A549 (cell line): ENCODE measurements around the gene LDLRAD1. TPM values are rescaled to one million over a fixed set of nuclear protein-coding genes. Genes with fewer than 3 reads are reported as not detected.

Source experiments
- ATAC-seq, 2 experiments: fragments of 200-7000 bp in 1 of 2; fragments of >200 bp in 1 of 2; cut with Nextera tagmentation in 1 of 2; cut with Tn5 transposase in 1 of 2; 3 replicates each; pipeline versions ENCODE4 v1.8.0 to v1.9.1; 2018 to 2020; ENCODE audit warnings: mild to moderate bottlenecking in 1 of 2, moderate library complexity in 1 of 2
- CTCF ChIA-PET: fragments of 300-600 bp; sonication (Branson Sonifier 250); formaldehyde crosslinking; extraction: SDS; loops from one replicate; lab custom pipeline; 2021; ENCODE audit warnings: antibody characterized with exemption, inconsistent platforms; lab: Yijun Ruan, JAX
- POLR2A ChIA-PET: fragments of 350-600 bp; formaldehyde crosslinking; extraction: SDS; loops from one replicate; lab custom pipeline; 2021; ENCODE audit warnings: antibody characterized with exemption, inconsistent platforms; lab: Yijun Ruan, JAX
- DNase-seq, 2 experiments: peaks; one replicate each; pipeline versions ENCODE4 v3.0.0 to v3.0.0-alpha.2; 2011 to 2016; ENCODE audit warnings: low read depth in 1 of 2, low spot score in 1 of 2
- FAIRE-seq: peaks from 2 replicates; lab custom pipeline; 2011; peaks lifted over from hg19 to GRCh38; lab: Jason Lieb, UNC
- H3K27ac ChIP-seq, 2 experiments: fragments of >200 bp; sonication (Bioruptor Twin); formaldehyde crosslinking; 3 replicates each; pipeline ENCODE4 v1.5.1; 2016 to 2017
- H3K4me1 ChIP-seq: fragments of >200 bp; sonication (Bioruptor Twin); formaldehyde crosslinking; 3 replicates; pipeline ENCODE4 v1.6.1; 2016
- H3K4me2 ChIP-seq: fragments of >200 bp; sonication (Bioruptor Twin); formaldehyde crosslinking; 3 replicates; pipeline ENCODE4 v1.6.1; 2016
- H3K4me3 ChIP-seq: fragments of >200 bp; sonication (Bioruptor Twin); formaldehyde crosslinking; 3 replicates; pipeline ENCODE4 v1.5.1; 2016
- H3K9me3 ChIP-seq: fragments of >200 bp; sonication (Bioruptor Twin); formaldehyde crosslinking; 3 replicates; pipeline ENCODE4 v1.6.1; 2016
- CEBPB ChIP-seq, 2 experiments: fragments of >200 bp in 1 of 2; sonication (Bioruptor Twin) in 1 of 2; formaldehyde crosslinking in 1 of 2; IDR thresholded peaks; 2 replicates each; pipeline ENCODE4 v1.6.1; 2012 to 2016
- EHF ChIP-seq: fragments of 250-450 bp; sonication (Bioruptor Pico); IDR thresholded peaks from 2 replicates; pipeline ENCODE4 v1.5.0; 2020; ENCODE audit warnings: mild to moderate bottlenecking
- ESRRA ChIP-seq: fragments of 150-350 bp; IDR thresholded peaks from 2 replicates; pipeline ENCODE4 v1.6.1; 2014; ENCODE audit warnings: mild to moderate bottlenecking, low read length, borderline replicate concordance
- FOSL2 ChIP-seq, 2 experiments: fragments of 450-650 bp in 1 of 2; fragments of >200 bp in 1 of 2; sonication (Bioruptor Twin) in 1 of 2; formaldehyde crosslinking; IDR thresholded peaks; 2 replicates each; pipeline versions ENCODE4 v1.5.0 to v1.6.1; 2016 to 2020; ENCODE audit warnings: mild to moderate bottlenecking in 1 of 2, moderate library complexity in 1 of 2
- GATA3 ChIP-seq: IDR thresholded peaks from 2 replicates; pipeline ENCODE4 v1.6.1; 2012; ENCODE audit warnings: borderline replicate concordance
- HDAC2 ChIP-seq: fragments of 200-600 bp; sonication (generic); IDR thresholded peaks from 2 replicates; pipeline ENCODE4 v1.6.1; 2016
- HOXB13 ChIP-seq: fragments of 250-450 bp; sonication (Bioruptor Pico); IDR thresholded peaks from 2 replicates; pipeline ENCODE4 v1.5.0; 2020; ENCODE audit warnings: low read depth, mild to moderate bottlenecking, moderate library complexity
- JUN ChIP-seq, 2 experiments: fragments of >200 bp; sonication (Bioruptor Twin); formaldehyde crosslinking; IDR thresholded peaks; 2 replicates in 1 of 2; 3 replicates in 1 of 2; pipeline ENCODE4 v1.6.1; 2016 to 2017
- MAFK ChIP-seq: fragments of 450-650 bp; IDR thresholded peaks from 2 replicates; pipeline ENCODE4 v1.6.1; 2014; ENCODE audit not compliant: partially characterized antibody
- MAZ ChIP-seq: fragments of 150-350 bp; IDR thresholded peaks from 2 replicates; pipeline ENCODE4 v1.6.1; 2014; ENCODE audit warnings: antibody characterized with exemption, low read depth, low read length, borderline replicate concordance
- POLR2A ChIP-seq: IDR thresholded peaks from 2 replicates; pipeline ENCODE4 v1.6.1; 2012; ENCODE audit warnings: mild to moderate bottlenecking, low read length
- POLR2AphosphoS2 ChIP-seq: conservative IDR thresholded peaks from 2 replicates; pipeline ENCODE4 v1.6.1; 2012; ENCODE audit warnings: low read length, improper control_type of control experiment, inconsistent platforms
- RAD21 ChIP-seq, 2 experiments: fragments of >200 bp in 1 of 2; sonication (Bioruptor Twin) in 1 of 2; formaldehyde crosslinking in 1 of 2; IDR thresholded peaks in 1 of 2; conservative IDR thresholded peaks in 1 of 2; 2 replicates in 1 of 2; 3 replicates in 1 of 2; pipeline ENCODE4 v1.6.1; 2012 to 2018; ENCODE audit warnings: inconsistent platforms in 1 of 2
- RCOR1 ChIP-seq: fragments of 150-350 bp; IDR thresholded peaks from 2 replicates; pipeline ENCODE4 v1.6.1; 2014; ENCODE audit warnings: antibody characterized with exemption, low read length, low read depth
- ZC3H11A ChIP-seq: fragments of 450-650 bp; IDR thresholded peaks from 2 replicates; pipeline ENCODE4 v1.6.1; 2014; ENCODE audit warnings: antibody characterized with exemption, mild to moderate bottlenecking
- ZFP36 ChIP-seq: fragments of 450-650 bp; IDR thresholded peaks from 2 replicates; pipeline ENCODE4 v1.6.1; 2014; ENCODE audit warnings: borderline replicate concordance; ENCODE audit not compliant: partially characterized antibody
- ZNF302 ChIP-seq: fragments of 250-450 bp; sonication (Bioruptor Pico); IDR thresholded peaks from 2 replicates; pipeline ENCODE4 v1.9.0; 2021; ENCODE audit warnings: inconsistent platforms, mild to moderate bottlenecking, moderate library complexity
- WGBS: methylation state at CpG from one replicate; pipeline ENCODE4 v1.1.6; 2017; ENCODE audit errors: missing lambda C conversion rate; 5-methylcytosine and 5-hydroxymethylcytosine counted together
- polyA plus RNA-seq, 4 experiments: library from polyadenylated mRNA; depleted of rRNA in 3 of 4; stranded (reverse); fragments of >200 nt; fragmentation: RNase III in 1 of 4; extraction: RNeasy Plus Mini Kit Qiagen cat#74134 plus additional on column Dnase treatment in 1 of 4; gene quantifications; 2 replicates in 3 of 4; 3 replicates in 1 of 4; pipeline ENCODE4 v1.2.3, GENCODE V29; 2011 to 2017
- TF ChIP-seq, protein P1 (sequence below): IDR thresholded peaks from 2 replicates; pipeline ENCODE4 v1.6.1; 2012
- TF ChIP-seq, protein P2 (sequence below): fragments of >200 bp; sonication (Bioruptor Twin); formaldehyde crosslinking; IDR thresholded peaks from 2 replicates; pipeline ENCODE4 v1.6.1; 2016
- TF ChIP-seq, protein P3 (sequence below): fragments of 200-600 bp; sonication (generic); IDR thresholded peaks from 2 replicates; pipeline ENCODE4 v1.6.1; 2016; ENCODE audit warnings: antibody characterized with exemption, mild to moderate bottlenecking, moderate library complexity
- TF ChIP-seq, protein P4 (sequence below): IDR thresholded peaks from 2 replicates; pipeline ENCODE4 v1.6.1; 2012; ENCODE audit warnings: low read depth, borderline replicate concordance

LDLRAD1 gene
- polyA plus RNA-seq, 2 of the 4 experiments (the other 2 are of a cell fraction): 0.06 TPM; not detected in 1

DNA sequence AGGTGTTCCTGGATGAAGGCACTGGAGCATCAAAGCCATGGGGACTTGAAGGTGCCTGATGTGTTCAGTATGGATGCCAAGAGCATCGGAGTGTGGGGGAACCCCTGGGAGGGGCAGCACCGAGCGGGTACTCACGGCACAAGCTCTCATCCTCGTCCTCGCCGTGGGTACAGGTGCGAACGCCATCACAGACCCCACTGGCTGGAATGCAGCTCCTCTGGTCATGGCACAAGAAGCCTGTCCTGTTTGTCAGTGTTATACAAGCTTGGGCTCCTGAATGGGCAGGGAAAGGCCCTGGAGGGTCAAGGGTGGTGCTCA lies 6.0 kb downstream of the LDLRAD1 start:
- Histone ChIP-seq H3K27ac (no peak overlapping the region), H3K4me3 (no peak overlapping the region), H3K4me2 (no peak overlapping the region), H3K9me3 (no peaks in the 10 kb centered on the region), H3K4me1 (peaks cover 12% of the 10 kb centered on the region)
- WGBS: 65% methylated on average over 4 of the region's 9 CpGs
- ATAC-seq (no peak), FAIRE-seq (no peak), DNase-seq (no peak)
- CTCF ChIA-PET: no interaction called here
- POLR2A ChIA-PET: no interaction called here
- TF ChIP-seq GATA3: no peak
- no peak for TF ChIP-seq MAFK
- no peak for TF ChIP-seq HDAC2
- TF ChIP-seq ESRRA: no peak
- TF ChIP-seq, protein P1, sequence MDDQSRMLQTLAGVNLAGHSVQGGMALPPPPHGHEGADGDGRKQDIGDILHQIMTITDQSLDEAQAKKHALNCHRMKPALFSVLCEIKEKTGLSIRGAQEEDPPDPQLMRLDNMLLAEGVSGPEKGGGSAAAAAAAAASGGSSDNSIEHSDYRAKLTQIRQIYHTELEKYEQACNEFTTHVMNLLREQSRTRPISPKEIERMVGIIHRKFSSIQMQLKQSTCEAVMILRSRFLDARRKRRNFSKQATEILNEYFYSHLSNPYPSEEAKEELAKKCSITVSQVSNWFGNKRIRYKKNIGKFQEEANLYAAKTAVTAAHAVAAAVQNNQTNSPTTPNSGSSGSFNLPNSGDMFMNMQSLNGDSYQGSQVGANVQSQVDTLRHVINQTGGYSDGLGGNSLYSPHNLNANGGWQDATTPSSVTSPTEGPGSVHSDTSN: no peak
- TF ChIP-seq, protein P2, sequence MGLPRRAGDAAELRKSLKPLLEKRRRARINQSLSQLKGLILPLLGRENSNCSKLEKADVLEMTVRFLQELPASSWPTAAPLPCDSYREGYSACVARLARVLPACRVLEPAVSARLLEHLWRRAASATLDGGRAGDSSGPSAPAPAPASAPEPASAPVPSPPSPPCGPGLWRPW: no peak
- TF ChIP-seq RAD21 (conservative IDR thresholded peaks at IDR 0.05 in 1 of 2, IDR thresholded peaks at IDR 0.05 in 1 of 2): no peak
- no peak for TF ChIP-seq FOSL2 (IDR thresholded peaks at IDR 0.05)
- no peak for TF ChIP-seq FOSL2 (CRISPR knock-in tag; IDR thresholded peaks at IDR 0.05)
- TF ChIP-seq, protein P3, sequence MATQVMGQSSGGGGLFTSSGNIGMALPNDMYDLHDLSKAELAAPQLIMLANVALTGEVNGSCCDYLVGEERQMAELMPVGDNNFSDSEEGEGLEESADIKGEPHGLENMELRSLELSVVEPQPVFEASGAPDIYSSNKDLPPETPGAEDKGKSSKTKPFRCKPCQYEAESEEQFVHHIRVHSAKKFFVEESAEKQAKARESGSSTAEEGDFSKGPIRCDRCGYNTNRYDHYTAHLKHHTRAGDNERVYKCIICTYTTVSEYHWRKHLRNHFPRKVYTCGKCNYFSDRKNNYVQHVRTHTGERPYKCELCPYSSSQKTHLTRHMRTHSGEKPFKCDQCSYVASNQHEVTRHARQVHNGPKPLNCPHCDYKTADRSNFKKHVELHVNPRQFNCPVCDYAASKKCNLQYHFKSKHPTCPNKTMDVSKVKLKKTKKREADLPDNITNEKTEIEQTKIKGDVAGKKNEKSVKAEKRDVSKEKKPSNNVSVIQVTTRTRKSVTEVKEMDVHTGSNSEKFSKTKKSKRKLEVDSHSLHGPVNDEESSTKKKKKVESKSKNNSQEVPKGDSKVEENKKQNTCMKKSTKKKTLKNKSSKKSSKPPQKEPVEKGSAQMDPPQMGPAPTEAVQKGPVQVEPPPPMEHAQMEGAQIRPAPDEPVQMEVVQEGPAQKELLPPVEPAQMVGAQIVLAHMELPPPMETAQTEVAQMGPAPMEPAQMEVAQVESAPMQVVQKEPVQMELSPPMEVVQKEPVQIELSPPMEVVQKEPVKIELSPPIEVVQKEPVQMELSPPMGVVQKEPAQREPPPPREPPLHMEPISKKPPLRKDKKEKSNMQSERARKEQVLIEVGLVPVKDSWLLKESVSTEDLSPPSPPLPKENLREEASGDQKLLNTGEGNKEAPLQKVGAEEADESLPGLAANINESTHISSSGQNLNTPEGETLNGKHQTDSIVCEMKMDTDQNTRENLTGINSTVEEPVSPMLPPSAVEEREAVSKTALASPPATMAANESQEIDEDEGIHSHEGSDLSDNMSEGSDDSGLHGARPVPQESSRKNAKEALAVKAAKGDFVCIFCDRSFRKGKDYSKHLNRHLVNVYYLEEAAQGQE: no peak
- TF ChIP-seq POLR2A: no peak
- TF ChIP-seq HOXB13 (CRISPR knock-in tag): no peak
- no peak for TF ChIP-seq JUN (IDR thresholded peaks at IDR 0.05)
- TF ChIP-seq EHF (CRISPR knock-in tag): no peak
- TF ChIP-seq, protein P4, sequence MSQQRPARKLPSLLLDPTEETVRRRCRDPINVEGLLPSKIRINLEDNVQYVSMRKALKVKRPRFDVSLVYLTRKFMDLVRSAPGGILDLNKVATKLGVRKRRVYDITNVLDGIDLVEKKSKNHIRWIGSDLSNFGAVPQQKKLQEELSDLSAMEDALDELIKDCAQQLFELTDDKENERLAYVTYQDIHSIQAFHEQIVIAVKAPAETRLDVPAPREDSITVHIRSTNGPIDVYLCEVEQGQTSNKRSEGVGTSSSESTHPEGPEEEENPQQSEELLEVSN: no peak
- no peak for TF ChIP-seq ZC3H11A
- no peak for TF ChIP-seq ZNF302
- no peak for TF ChIP-seq POLR2AphosphoS2
- no peak for TF ChIP-seq CEBPB (IDR thresholded peaks at IDR 0.05)
- no peak for TF ChIP-seq RCOR1
- no peak for TF ChIP-seq MAZ

DNA sequence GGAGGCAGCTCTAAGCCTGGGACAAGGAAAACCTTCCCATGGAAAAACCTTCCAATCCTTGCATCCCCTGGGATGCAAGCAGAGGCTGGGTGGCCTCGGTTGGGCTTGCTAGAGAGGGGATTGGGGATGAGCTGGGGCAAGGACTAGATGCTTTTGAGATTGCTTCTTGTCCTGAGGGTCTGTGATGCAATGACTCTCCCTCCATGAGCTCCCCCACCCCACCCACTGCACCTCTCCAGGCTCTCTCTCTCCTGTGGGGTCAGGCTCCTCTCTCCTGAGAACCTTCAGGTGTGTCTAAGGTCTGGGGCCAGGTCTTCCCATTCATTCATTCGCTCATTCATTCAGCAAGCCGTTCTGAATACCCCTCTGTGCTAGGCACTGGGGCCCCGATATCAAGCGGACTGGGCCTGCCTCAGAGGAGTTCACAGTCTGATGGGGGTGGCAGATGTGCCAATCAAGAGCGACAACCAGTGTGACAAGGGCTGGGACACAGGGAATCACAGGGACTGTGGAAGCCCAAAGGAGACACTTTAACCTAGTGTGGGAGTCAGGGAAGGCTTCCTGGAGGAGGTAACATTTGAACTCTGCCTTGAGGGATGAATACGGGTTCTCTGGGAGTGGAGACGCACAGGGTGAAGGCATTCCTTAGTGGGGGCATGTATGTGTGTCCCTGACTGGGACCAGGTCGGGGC lies 6.5 kb downstream of the LDLRAD1 start:
- FAIRE-seq: no peak
- Histone ChIP-seq H3K4me2 (no peak overlapping the region), H3K27ac (no peak overlapping the region), H3K4me3 (no peak overlapping the region), H3K9me3 (no peaks in the 10 kb centered on the region), H3K4me1 (peaks cover 8% of the 10 kb centered on the region)
- ChIA-PET CTCF (no interaction called here), POLR2A (no interaction called here)
- TF ChIP-seq ZFP36 (peak; percentile 63), GATA3 (no peak)
- 39% methylated on average over 6 of the region's 9 CpGs for WGBS
- ATAC-seq: no peak
- no peak for DNase-seq
